ENCODE results near the gene SALL4.
A peak's percentile ranks its signal among the peaks of the same experiment; 100 is the strongest.

Gene SALL4

GRCh38 chr20:51811514-51812128, 9.3 kb upstream of the SALL4 start:
- FAIRE-seq = no peak
- TF ChIP-seq POLR2A (IDR thresholded peaks at IDR 0.05; ENCODE audit: low read depth, low read length) = no peak
- no peak for DNase-seq (ENCODE audit: insufficient read length, low spot score)

GRCh38 chr20:51811042-51811355, 8.7 kb upstream of the SALL4 start:
- no peak for TF ChIP-seq POLR2A (IDR thresholded peaks at IDR 0.05; ENCODE audit: low read depth, low read length)
- FAIRE-seq (no peak), DNase-seq (ENCODE audit: insufficient read length, low spot score) (no peak)

- DNase-seq (ENCODE audit: insufficient read length, low spot score) (no peak), FAIRE-seq (no peak)
- no peak for TF ChIP-seq POLR2A (IDR thresholded peaks at IDR 0.05; ENCODE audit: low read depth, low read length)
Measured at GRCh38 chr20:51810155-51811041, 8.1 kb upstream of the SALL4 start.

- no peak for FAIRE-seq
- no peak for DNase-seq (ENCODE audit: insufficient read length, low spot score)
- no peak for TF ChIP-seq POLR2A (IDR thresholded peaks at IDR 0.05; ENCODE audit: low read depth, low read length)
Measured at GRCh38 chr20:51807720-51808250, 5.5 kb upstream of the SALL4 start.

GRCh38 chr20:51804754-51805153, 2.4 kb upstream of the SALL4 start:
- FAIRE-seq (no peak), DNase-seq (ENCODE audit: insufficient read length, low spot score) (no peak)
- no peak for TF ChIP-seq POLR2A (IDR thresholded peaks at IDR 0.05; ENCODE audit: low read depth, low read length)

- no peak for TF ChIP-seq POLR2A (IDR thresholded peaks at IDR 0.05; ENCODE audit: low read depth, low read length)
- FAIRE-seq (no peak), DNase-seq (ENCODE audit: insufficient read length, low spot score) (no peak)
Measured at GRCh38 chr20:51803148-51803854, 980 bp upstream of the SALL4 start.

GRCh38 chr20:51801823-51802123, 548 bp downstream of the SALL4 start:
- FAIRE-seq (no peak), DNase-seq (ENCODE audit: insufficient read length, low spot score) (no peak)
- no peak for TF ChIP-seq POLR2A (IDR thresholded peaks at IDR 0.05; ENCODE audit: low read depth, low read length)

GRCh38 chr20:51801122-51801822, 1.0 kb downstream of the SALL4 start:
- no peak for DNase-seq (ENCODE audit: insufficient read length, low spot score)
- no peak for TF ChIP-seq POLR2A (IDR thresholded peaks at IDR 0.05; ENCODE audit: low read depth, low read length)
- FAIRE-seq = no peak

- DNase-seq (ENCODE audit: insufficient read length, low spot score) (no peak), FAIRE-seq (no peak)
- no peak for TF ChIP-seq POLR2A (IDR thresholded peaks at IDR 0.05; ENCODE audit: low read depth, low read length)
Measured at GRCh38 chr20:51800872-51801121, 1.5 kb downstream of the SALL4 start.

GRCh38 chr20:51800060-51800871, 2.1 kb downstream of the SALL4 start:
- no peak for FAIRE-seq
- DNase-seq (ENCODE audit: insufficient read length, low spot score) = peak; percentile 76
- TF ChIP-seq POLR2A (IDR thresholded peaks at IDR 0.05; ENCODE audit: low read depth, low read length) = no peak

- no peak for TF ChIP-seq POLR2A (IDR thresholded peaks at IDR 0.05; ENCODE audit: low read depth, low read length)
- FAIRE-seq = no peak
- no peak for DNase-seq (ENCODE audit: insufficient read length, low spot score)
Measured at GRCh38 chr20:51799401-51799860, 2.9 kb downstream of the SALL4 start.

GRCh38 chr20:51797357-51798025, 4.8 kb downstream of the SALL4 start:
- no peak for TF ChIP-seq POLR2A (IDR thresholded peaks at IDR 0.05; ENCODE audit: low read depth, low read length)
- no peak for DNase-seq (ENCODE audit: insufficient read length, low spot score)
- FAIRE-seq = no peak

- no peak for TF ChIP-seq POLR2A (IDR thresholded peaks at IDR 0.05; ENCODE audit: low read depth, low read length)
- DNase-seq (ENCODE audit: insufficient read length, low spot score) (no peak), FAIRE-seq (no peak)
Measured at GRCh38 chr20:51796340-51796739, 6.0 kb downstream of the SALL4 start.
